HepG2 (cell line): ENCODE data around the gene TGM3. TPM values are rescaled to one million over a fixed set of nuclear protein-coding genes. Genes with fewer than 3 reads are reported as not detected.

ENCODE experiments used
- ATAC-seq: fragments of 200-7000 bp; cut with Tn5 transposase; 3 replicates; pipeline ENCODE4 v1.9.1; 2020; ENCODE audit warnings: mild to moderate bottlenecking, moderate library complexity
- BruUV-seq: library from RNA; stranded (reverse); fragments of 400-500 nt; replicated peaks from 2 replicates; lab custom pipeline; 2021; lab: Mats Ljungman, UMichigan
- CTCF ChIA-PET: fragments of 300-600 bp; formaldehyde crosslinking; extraction: SDS; loops from one replicate; lab custom pipeline; 2021; ENCODE audit warnings: low total read pairs, inconsistent platforms, low intra/inter-chr PET ratio; lab: Yijun Ruan, JAX
- POLR2A ChIA-PET: fragments of 350-600 bp; sonication (Branson Sonifier 250); formaldehyde crosslinking; loops from one replicate; lab custom pipeline; 2020; ENCODE audit warnings: antibody characterized with exemption, inconsistent platforms; lab: Yijun Ruan, JAX
- DNase-seq: peaks from one replicate; pipeline ENCODE4 v3.0.0-alpha.2; 2015; ENCODE audit warnings: low spot score
- FAIRE-seq: peaks from 3 replicates; lab custom pipeline; 2011; peaks lifted over from hg19 to GRCh38; lab: Jason Lieb, UNC
- H2AFZ ChIP-seq: one replicate; pipeline ENCODE4 v1.6.1; 2011; ENCODE audit warnings: low read length, inconsistent platforms
- H3K27ac ChIP-seq: fragments of 300-600 bp; 3 replicates; pipeline ENCODE4 v1.8.0; 2011; ENCODE audit warnings: mixed run types, mild to moderate bottlenecking, mixed read lengths, low read length, inconsistent platforms; ENCODE audit not compliant: insufficient read depth; ENCODE audit errors: extremely low read length
- H3K27me3 ChIP-seq, 2 experiments: fragments of 200-600 bp in 1 of 2; 2 replicates in 1 of 2; 3 replicates in 1 of 2; pipeline versions ENCODE4 v1.6.0 to v1.8.0; 2011; ENCODE audit warnings: low read length in 2 of 2, mild to moderate bottlenecking in 2 of 2, moderate library complexity in 2 of 2, inconsistent platforms in 1 of 2; ENCODE audit not compliant: insufficient read depth in 2 of 2, control insufficient read depth in 1 of 2
- H3K36me3 ChIP-seq, 2 experiments: fragments of 200-600 bp in 1 of 2; replicated peaks in 1 of 2; 2 replicates in 1 of 2; 3 replicates in 1 of 2; pipeline versions ENCODE4 v1.5.1 to v1.8.0; 2011; ENCODE audit warnings: low read length in 2 of 2, inconsistent platforms in 1 of 2; ENCODE audit not compliant: insufficient read depth in 2 of 2, control insufficient read depth in 1 of 2
- H3K4me1 ChIP-seq: 2 replicates; pipeline ENCODE4 v1.5.1; 2012; ENCODE audit warnings: low read length, inconsistent platforms; ENCODE audit not compliant: insufficient read depth
- H3K4me2 ChIP-seq: 2 replicates; pipeline ENCODE4 v1.6.0; 2011; ENCODE audit warnings: low read depth, low read length, inconsistent platforms
- H3K4me3 ChIP-seq, 3 experiments: fragments of 200-600 bp in 1 of 3; sonication (generic), shearing (Covaris generic) in 1 of 3; replicated peaks in 1 of 3; 2 replicates each; pipeline ENCODE4 v1.5.1; 2011 to 2016; ENCODE audit warnings: low read length in 3 of 3, inconsistent platforms in 2 of 3, low read depth in 2 of 3, mild to moderate bottlenecking in 2 of 3, control low read depth in 1 of 3, mixed read lengths in 1 of 3; ENCODE audit not compliant: insufficient read depth in 1 of 3
- H3K79me2 ChIP-seq: one replicate; pipeline ENCODE4 v1.6.1; 2011; ENCODE audit warnings: low read length, inconsistent platforms; ENCODE audit not compliant: insufficient read depth
- H3K9ac ChIP-seq: 2 replicates; pipeline ENCODE4 v1.6.0; 2011; ENCODE audit warnings: mild to moderate bottlenecking, low read depth, low read length, inconsistent platforms; ENCODE audit not compliant: insufficient read depth
- H3K9me3 ChIP-seq: 2 replicates; pipeline ENCODE4 v1.5.1; 2012; ENCODE audit warnings: mild to moderate bottlenecking, low read length
- H4K20me1 ChIP-seq: 2 replicates; pipeline ENCODE4 v1.6.0; 2011; ENCODE audit warnings: inconsistent platforms, mild to moderate bottlenecking, low read length, moderate library complexity; ENCODE audit not compliant: insufficient read depth
- DPF2 ChIP-seq: sonication (generic); formaldehyde crosslinking; IDR thresholded peaks from 2 replicates; pipeline ENCODE4 v1.4.0; 2020; ENCODE audit warnings: mild to moderate bottlenecking, low read depth, missing genetic modification reagents, borderline replicate concordance
- JUN ChIP-seq: sonication (generic); formaldehyde crosslinking; IDR thresholded peaks from 2 replicates; pipeline ENCODE4 v1.4.0; 2020; ENCODE audit warnings: mild to moderate bottlenecking, missing genetic modification reagents
- MAZ ChIP-seq, 2 experiments: sonication (generic) in 1 of 2; formaldehyde crosslinking in 1 of 2; IDR thresholded peaks; 2 replicates each; pipeline versions ENCODE4 v1.5.0 to v1.6.1; 2012 to 2020; ENCODE audit warnings: low read depth in 2 of 2, mild to moderate bottlenecking in 2 of 2, borderline replicate concordance in 1 of 2, improper control_type of control experiment in 1 of 2, low read length in 1 of 2, missing genetic modification reagents in 1 of 2, moderate library complexity in 1 of 2
- RBM22 ChIP-seq: fragments of 200-400 bp; formaldehyde crosslinking; optimal IDR thresholded peaks from 2 replicates; pipeline ENCODE3; 2017; ENCODE audit warnings: mild to moderate bottlenecking, low read length, moderate library complexity
- ZNF773 ChIP-seq: sonication (generic); formaldehyde crosslinking; IDR thresholded peaks from 2 replicates; pipeline ENCODE4 v1.4.0; 2020; ENCODE audit warnings: missing genetic modification reagents, borderline replicate concordance
- WGBS: methylation state at CpG from one replicate; pipeline ENCODE4 v1.1.6; 2017; ENCODE audit warnings: low lambda C conversion rate; 5-methylcytosine and 5-hydroxymethylcytosine counted together
- in situ Hi-C: cut with HindIII; loops from 2 replicates; pipeline ENCODE4 v1.10.0; 2017; ENCODE audit warnings: low pct_unique_long_range_greater_than_20kb; ENCODE audit not compliant: extremely low pct_ligation_motif_present
- intact Hi-C: fragments of 100-400 bp; cut with micrococcal nuclease; formaldehyde crosslinking; loops from one replicate; pipeline ENCODE4 v1.10.0; 2022; ENCODE audit not compliant: unreplicated experiment
- polyA plus RNA-seq, 8 experiments: library from polyadenylated mRNA; depleted of rRNA in 3 of 8; stranded (reverse) in 7 of 8; unstranded in 1 of 8; fragments of >200 nt; fragmentation: Illumina TruSeq in 4 of 8; extraction: Trizol in 4 of 8; gene quantifications; 2 replicates each; pipeline versions ENCODE4 v1.2.1 to v1.2.3, GENCODE V29; 2011 to 2016; ENCODE audit warnings: low read depth in 4 of 8, missing spikeins in 1 of 8, mixed read lengths in 1 of 8; ENCODE audit not compliant: insufficient read depth in 1 of 8
- total RNA-seq, 5 experiments: library from RNA; depleted of rRNA; stranded (reverse); fragments of >200 nt; fragmentation: Illumina TruSeq; extraction: Trizol; gene quantifications; 2 replicates each; pipeline ENCODE4 v1.2.3, GENCODE V29; 2016; ENCODE audit warnings: low read depth in 1 of 5
- TF ChIP-seq, protein P1 (sequence below): sonication (generic); formaldehyde crosslinking; IDR thresholded peaks from 2 replicates; pipeline ENCODE4 v1.5.1; 2020; ENCODE audit warnings: mild to moderate bottlenecking, missing genetic modification reagents, borderline replicate concordance
- TF ChIP-seq, protein P2 (sequence below): IDR thresholded peaks from 2 replicates; pipeline ENCODE4 v1.6.1; 2016; ENCODE audit warnings: missing biosample characterization, missing genetic modification reagents, low read depth
- TF ChIP-seq, protein P3 (sequence below): fragments of 450-650 bp; IDR thresholded peaks from 2 replicates; pipeline ENCODE4 v1.6.1; 2017
- TF ChIP-seq, protein P4 (sequence below): sonication (generic); formaldehyde crosslinking; IDR thresholded peaks from 2 replicates; pipeline ENCODE4 v1.8.0; 2022; ENCODE audit warnings: missing genetic modification reagents, mild to moderate bottlenecking, borderline replicate concordance

The TGM3 gene
- total and polyA plus RNA-seq, 2 of the 13 experiments (the other 11 are each of a cell fraction or from before 2014, with no cell fraction given), result not detected

- TF ChIP-seq, protein P1, sequence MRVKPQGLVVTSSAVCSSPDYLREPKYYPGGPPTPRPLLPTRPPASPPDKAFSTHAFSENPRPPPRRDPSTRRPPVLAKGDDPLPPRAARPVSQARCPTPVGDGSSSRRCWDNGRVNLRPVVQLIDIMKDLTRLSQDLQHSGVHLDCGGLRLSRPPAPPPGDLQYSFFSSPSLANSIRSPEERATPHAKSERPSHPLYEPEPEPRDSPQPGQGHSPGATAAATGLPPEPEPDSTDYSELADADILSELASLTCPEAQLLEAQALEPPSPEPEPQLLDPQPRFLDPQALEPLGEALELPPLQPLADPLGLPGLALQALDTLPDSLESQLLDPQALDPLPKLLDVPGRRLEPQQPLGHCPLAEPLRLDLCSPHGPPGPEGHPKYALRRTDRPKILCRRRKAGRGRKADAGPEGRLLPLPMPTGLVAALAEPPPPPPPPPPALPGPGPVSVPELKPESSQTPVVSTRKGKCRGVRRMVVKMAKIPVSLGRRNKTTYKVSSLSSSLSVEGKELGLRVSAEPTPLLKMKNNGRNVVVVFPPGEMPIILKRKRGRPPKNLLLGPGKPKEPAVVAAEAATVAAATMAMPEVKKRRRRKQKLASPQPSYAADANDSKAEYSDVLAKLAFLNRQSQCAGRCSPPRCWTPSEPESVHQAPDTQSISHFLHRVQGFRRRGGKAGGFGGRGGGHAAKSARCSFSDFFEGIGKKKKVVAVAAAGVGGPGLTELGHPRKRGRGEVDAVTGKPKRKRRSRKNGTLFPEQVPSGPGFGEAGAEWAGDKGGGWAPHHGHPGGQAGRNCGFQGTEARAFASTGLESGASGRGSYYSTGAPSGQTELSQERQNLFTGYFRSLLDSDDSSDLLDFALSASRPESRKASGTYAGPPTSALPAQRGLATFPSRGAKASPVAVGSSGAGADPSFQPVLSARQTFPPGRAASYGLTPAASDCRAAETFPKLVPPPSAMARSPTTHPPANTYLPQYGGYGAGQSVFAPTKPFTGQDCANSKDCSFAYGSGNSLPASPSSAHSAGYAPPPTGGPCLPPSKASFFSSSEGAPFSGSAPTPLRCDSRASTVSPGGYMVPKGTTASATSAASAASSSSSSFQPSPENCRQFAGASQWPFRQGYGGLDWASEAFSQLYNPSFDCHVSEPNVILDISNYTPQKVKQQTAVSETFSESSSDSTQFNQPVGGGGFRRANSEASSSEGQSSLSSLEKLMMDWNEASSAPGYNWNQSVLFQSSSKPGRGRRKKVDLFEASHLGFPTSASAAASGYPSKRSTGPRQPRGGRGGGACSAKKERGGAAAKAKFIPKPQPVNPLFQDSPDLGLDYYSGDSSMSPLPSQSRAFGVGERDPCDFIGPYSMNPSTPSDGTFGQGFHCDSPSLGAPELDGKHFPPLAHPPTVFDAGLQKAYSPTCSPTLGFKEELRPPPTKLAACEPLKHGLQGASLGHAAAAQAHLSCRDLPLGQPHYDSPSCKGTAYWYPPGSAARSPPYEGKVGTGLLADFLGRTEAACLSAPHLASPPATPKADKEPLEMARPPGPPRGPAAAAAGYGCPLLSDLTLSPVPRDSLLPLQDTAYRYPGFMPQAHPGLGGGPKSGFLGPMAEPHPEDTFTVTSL (CRISPR knock-in tag), result no peak
- no peak for TF ChIP-seq MAZ (IDR thresholded peaks at IDR 0.05; ENCODE audit: borderline replicate concordance, low read depth, low read length)
- TF ChIP-seq MAZ (CRISPR knock-in tag; IDR thresholded peaks at IDR 0.05; ENCODE audit: low read depth), result no peak
- no peak for TF ChIP-seq JUN
- TF ChIP-seq, protein P2, sequence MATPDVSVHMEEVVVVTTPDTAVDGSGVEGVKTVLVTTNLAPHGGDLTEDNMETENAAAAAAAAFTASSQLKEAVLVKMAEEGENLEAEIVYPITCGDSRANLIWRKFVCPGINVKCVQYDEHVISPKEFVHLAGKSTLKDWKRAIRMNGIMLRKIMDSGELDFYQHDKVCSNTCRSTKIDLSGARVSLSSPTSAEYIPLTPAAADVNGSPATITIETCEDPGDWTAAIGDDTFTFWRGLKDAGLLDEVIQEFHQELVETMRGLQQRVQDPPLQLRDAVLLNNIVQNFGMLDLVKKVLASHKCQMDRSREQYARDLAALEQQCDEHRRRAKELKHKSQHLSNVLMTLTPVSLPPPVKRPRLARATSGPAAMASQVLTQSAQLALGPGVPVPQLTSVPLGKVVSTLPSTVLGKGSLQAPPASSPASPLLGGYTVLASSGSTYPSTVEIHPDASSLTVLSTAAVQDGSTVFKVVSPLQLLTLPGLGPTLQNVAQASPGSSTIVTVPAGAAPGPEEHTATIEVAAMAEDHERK (CRISPR knock-in tag), result no peak
Measured at GRCh38 chr20:2312876-2313275, 17.1 kb downstream of the TGM3 start (continued).

GRCh38 chr20:2313316-2313715 lies 17.5 kb downstream of the TGM3 start:
- H3K4me1 ChIP-seq, result peaks cover 12% of the 10 kb centered on the region
- BruUV-seq, result no TSS peak
- intact Hi-C loops, result no loop called here
- TF ChIP-seq RBM22, result no peak
- TF ChIP-seq DPF2 (CRISPR knock-in tag), result no peak
- TF ChIP-seq, protein P3, sequence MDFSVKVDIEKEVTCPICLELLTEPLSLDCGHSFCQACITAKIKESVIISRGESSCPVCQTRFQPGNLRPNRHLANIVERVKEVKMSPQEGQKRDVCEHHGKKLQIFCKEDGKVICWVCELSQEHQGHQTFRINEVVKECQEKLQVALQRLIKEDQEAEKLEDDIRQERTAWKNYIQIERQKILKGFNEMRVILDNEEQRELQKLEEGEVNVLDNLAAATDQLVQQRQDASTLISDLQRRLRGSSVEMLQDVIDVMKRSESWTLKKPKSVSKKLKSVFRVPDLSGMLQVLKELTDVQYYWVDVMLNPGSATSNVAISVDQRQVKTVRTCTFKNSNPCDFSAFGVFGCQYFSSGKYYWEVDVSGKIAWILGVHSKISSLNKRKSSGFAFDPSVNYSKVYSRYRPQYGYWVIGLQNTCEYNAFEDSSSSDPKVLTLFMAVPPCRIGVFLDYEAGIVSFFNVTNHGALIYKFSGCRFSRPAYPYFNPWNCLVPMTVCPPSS, result 0 out of 2 replicates have a peak, but pooled peaks have one; percentile 14
- no peak for TF ChIP-seq ZNF773 (CRISPR knock-in tag)
- TF ChIP-seq, protein P4, sequence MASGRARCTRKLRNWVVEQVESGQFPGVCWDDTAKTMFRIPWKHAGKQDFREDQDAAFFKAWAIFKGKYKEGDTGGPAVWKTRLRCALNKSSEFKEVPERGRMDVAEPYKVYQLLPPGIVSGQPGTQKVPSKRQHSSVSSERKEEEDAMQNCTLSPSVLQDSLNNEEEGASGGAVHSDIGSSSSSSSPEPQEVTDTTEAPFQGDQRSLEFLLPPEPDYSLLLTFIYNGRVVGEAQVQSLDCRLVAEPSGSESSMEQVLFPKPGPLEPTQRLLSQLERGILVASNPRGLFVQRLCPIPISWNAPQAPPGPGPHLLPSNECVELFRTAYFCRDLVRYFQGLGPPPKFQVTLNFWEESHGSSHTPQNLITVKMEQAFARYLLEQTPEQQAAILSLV (CRISPR knock-in tag), result 0 out of 2 replicates have a peak, but pooled peaks have one; percentile 31
- ATAC-seq, result no peak
- no peaks in the 10 kb centered on the region for H3K9me3 ChIP-seq
- H3K27me3 ChIP-seq, result peaks cover 3 to 10% of the 10 kb centered on the region in 2 experiments; a peak in 3 of 5 replicates
- H3K79me2 ChIP-seq, result no peaks in the 10 kb centered on the region
- in situ Hi-C loops, result no loop called here
- ChIA-PET POLR2A (no interaction called here), CTCF (no interaction called here)
- no peak overlapping the region for H3K4me3 ChIP-seq
- H3K36me3 ChIP-seq, result no peaks in the 10 kb centered on the region
- no peak overlapping the region for H3K9ac ChIP-seq
- no peak overlapping the region for H2AFZ ChIP-seq
- H3K27ac ChIP-seq, result no peak overlapping the region
- no peak for DNase-seq
- 31% methylated on average over 3 of the region's 3 CpGs for WGBS
- FAIRE-seq, result peak; percentile 40
- no peaks in the 10 kb centered on the region for H4K20me1 ChIP-seq
- H3K4me2 ChIP-seq, result no peak overlapping the region
